C4-2B (cell line): ENCODE measurements around the gene OLFM2.

Experiments
- CTCF ChIP-seq: fragments of 450-650 bp; conservative IDR thresholded peaks from 2 replicates; pipeline ENCODE4 v1.5.1; 2017; ENCODE audit warnings: mild to moderate bottlenecking
- ZFX ChIP-seq: fragments of 450-650 bp; IDR thresholded peaks from 2 replicates; pipeline ENCODE4 v1.6.1; 2017

DNA sequence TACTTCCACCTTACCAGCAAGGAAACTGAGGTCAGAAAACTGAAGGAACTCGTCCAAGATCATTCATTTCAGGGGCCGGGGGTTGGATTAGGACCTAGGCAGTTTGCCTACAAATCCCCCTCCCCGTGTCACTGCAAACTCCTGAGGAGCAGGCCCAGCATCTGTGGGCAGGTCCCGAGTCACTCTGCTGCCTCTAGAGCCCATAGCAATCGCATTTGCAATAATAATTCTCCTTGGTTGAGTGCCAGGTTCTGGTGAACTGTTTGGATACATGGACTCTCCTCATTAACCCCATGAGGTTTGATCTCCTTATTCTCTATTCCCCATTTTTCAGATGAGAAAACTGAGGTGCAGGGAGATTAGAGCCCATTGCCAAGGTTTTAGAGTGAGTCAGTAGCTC is 100.3 kb downstream of the OLFM2 start:
- TF ChIP-seq CTCF (no peak), ZFX (no peak)
